HepG2 (cell line): ENCODE measurements around the gene SCUBE2. TPM values are rescaled to one million over a fixed set of nuclear protein-coding genes. Genes with fewer than 3 reads are reported as not detected.

ENCODE experiments used
- ATF7-NPFF ChIP-seq: sonication (generic); formaldehyde crosslinking; IDR thresholded peaks from 2 replicates; pipeline ENCODE4 v1.8.1; 2023; ENCODE audit warnings: mild to moderate bottlenecking, low read depth, missing genetic modification reagents, moderate library complexity
- FOXJ3 ChIP-seq: sonication (generic); formaldehyde crosslinking; IDR thresholded peaks from 2 replicates; pipeline ENCODE4 v1.4.0; 2020; ENCODE audit warnings: missing genetic modification reagents, mild to moderate bottlenecking, borderline replicate concordance
- NFE2 ChIP-seq: sonication (generic); formaldehyde crosslinking; IDR thresholded peaks from 2 replicates; pipeline ENCODE4 v1.4.0; 2020; ENCODE audit warnings: missing genetic modification reagents
- NFRKB ChIP-seq: fragments of 450-650 bp; IDR thresholded peaks from 2 replicates; pipeline ENCODE4 v1.6.1; 2017
- POLR2AphosphoS5 ChIP-seq: IDR thresholded peaks from 2 replicates; pipeline ENCODE4 v1.6.1; 2012; ENCODE audit warnings: low read depth, low read length
- RAD21 ChIP-seq: fragments of 450-650 bp; formaldehyde crosslinking; IDR thresholded peaks from 2 replicates; pipeline ENCODE4 v1.5.0; 2020; ENCODE audit warnings: mild to moderate bottlenecking
- RNF2 ChIP-seq: fragments of 450-650 bp; conservative IDR thresholded peaks from 2 replicates; pipeline ENCODE4 v1.6.1; 2016; ENCODE audit warnings: low read depth
- STAG1 ChIP-seq: sonication (generic); formaldehyde crosslinking; IDR thresholded peaks from 2 replicates; pipeline ENCODE4 v1.4.0; 2020; ENCODE audit warnings: missing genetic modification reagents
- TARDBP ChIP-seq: sonication (generic); formaldehyde crosslinking; IDR thresholded peaks from 2 replicates; pipeline ENCODE4 v1.8.0; 2022; ENCODE audit warnings: mild to moderate bottlenecking, missing genetic modification reagents
- ZNF263 ChIP-seq: sonication (generic); formaldehyde crosslinking; IDR thresholded peaks from 2 replicates; pipeline ENCODE4 v1.4.0; 2020; ENCODE audit warnings: missing genetic modification reagents
- ZNF296 ChIP-seq: sonication (generic); formaldehyde crosslinking; conservative IDR thresholded peaks from 2 replicates; pipeline ENCODE4 v1.5.0; 2020; ENCODE audit warnings: mild to moderate bottlenecking, missing genetic modification reagents
- ZNF543 ChIP-seq: sonication (generic); formaldehyde crosslinking; IDR thresholded peaks from 2 replicates; pipeline ENCODE4 v1.4.0; 2020; ENCODE audit warnings: mild to moderate bottlenecking, missing genetic modification reagents
- ZSCAN21 ChIP-seq: sonication (generic); formaldehyde crosslinking; IDR thresholded peaks from 2 replicates; pipeline ENCODE4 v1.8.0; 2022; ENCODE audit warnings: mild to moderate bottlenecking, missing genetic modification reagents, moderate library complexity, borderline replicate concordance
- polyA plus RNA-seq, 8 experiments: library from polyadenylated mRNA; depleted of rRNA in 3 of 8; stranded (reverse) in 7 of 8; unstranded in 1 of 8; fragments of >200 nt; fragmentation: Illumina TruSeq in 4 of 8; extraction: Trizol in 4 of 8; gene quantifications; 2 replicates each; pipeline versions ENCODE4 v1.2.1 to v1.2.3, GENCODE V29; 2011 to 2016; ENCODE audit warnings: low read depth in 4 of 8, missing spikeins in 1 of 8, mixed read lengths in 1 of 8; ENCODE audit not compliant: insufficient read depth in 1 of 8
- total RNA-seq, 5 experiments: library from RNA; depleted of rRNA; stranded (reverse); fragments of >200 nt; fragmentation: Illumina TruSeq; extraction: Trizol; gene quantifications; 2 replicates each; pipeline ENCODE4 v1.2.3, GENCODE V29; 2016; ENCODE audit warnings: low read depth in 1 of 5
- TF ChIP-seq, protein P1 (sequence below): sonication (generic); formaldehyde crosslinking; IDR thresholded peaks from 2 replicates; pipeline ENCODE4 v1.4.0; 2020; ENCODE audit warnings: missing genetic modification reagents, borderline replicate concordance
- TF ChIP-seq, protein P2 (sequence below): sonication (generic); formaldehyde crosslinking; IDR thresholded peaks from 2 replicates; pipeline ENCODE4 v1.4.0; 2020; ENCODE audit warnings: low read depth, mild to moderate bottlenecking, missing genetic modification reagents
- TF ChIP-seq, protein P3 (sequence below): sonication (generic); formaldehyde crosslinking; IDR thresholded peaks from 2 replicates; pipeline ENCODE4 v1.8.0; 2022; ENCODE audit warnings: missing genetic modification reagents, mild to moderate bottlenecking, moderate library complexity, borderline replicate concordance
- TF ChIP-seq, protein P4 (sequence below): IDR thresholded peaks from 2 replicates; pipeline ENCODE4 v1.6.1; 2012; ENCODE audit warnings: low read depth, low read length, improper control_type of control experiment
- TF ChIP-seq, protein P5 (sequence below): sonication (generic); formaldehyde crosslinking; IDR thresholded peaks from 2 replicates; pipeline ENCODE4 v1.9.0; 2021; ENCODE audit warnings: missing genetic modification reagents, mild to moderate bottlenecking, borderline replicate concordance

SCUBE2 gene
- total and polyA plus RNA-seq, 2 of the 13 experiments (the other 11 are each of a cell fraction or from before 2014, with no cell fraction given) = 0.09 TPM; not detected in 1

DNA sequence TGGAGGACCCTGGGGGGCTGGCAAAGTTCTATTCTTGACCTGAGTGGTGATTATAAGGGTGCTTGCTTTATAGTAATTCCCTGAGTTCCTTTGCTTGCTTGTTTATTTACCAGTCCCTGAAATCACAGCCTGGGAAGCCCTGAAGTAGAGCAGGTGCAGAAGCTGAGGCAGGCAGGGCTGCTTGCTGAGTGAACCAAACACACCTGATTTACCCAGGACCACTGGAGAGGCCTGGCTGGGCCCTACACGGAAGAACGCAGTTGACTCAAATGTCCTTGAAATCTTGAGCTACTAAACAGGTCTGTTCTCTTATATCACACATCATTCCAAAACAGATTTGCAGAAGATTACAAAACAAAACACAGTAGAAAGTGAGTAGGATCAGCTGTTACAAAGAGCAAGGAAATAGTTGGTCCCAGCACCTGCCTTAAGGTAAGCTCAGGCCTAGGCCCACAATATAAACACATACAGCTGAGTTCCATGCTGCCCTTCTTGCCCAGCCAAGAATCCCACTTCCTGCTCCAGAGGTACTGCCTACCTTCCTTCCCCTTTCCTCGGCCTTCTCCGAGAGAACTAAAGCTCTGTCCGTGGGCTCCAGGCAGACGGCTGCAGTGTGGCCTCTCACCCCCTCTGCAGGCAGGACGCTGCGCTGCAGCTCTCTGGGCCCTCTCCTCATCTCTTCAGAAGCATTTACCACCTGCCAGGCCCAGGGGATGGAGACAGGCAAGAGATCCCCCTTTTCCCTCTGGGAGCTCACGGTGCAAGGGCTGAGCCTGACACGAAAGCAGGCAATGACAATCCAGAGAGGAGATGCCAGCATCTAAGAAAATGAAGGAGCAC, 46.1 kb upstream of the SCUBE2 start (continued):
- TF ChIP-seq, protein P1, sequence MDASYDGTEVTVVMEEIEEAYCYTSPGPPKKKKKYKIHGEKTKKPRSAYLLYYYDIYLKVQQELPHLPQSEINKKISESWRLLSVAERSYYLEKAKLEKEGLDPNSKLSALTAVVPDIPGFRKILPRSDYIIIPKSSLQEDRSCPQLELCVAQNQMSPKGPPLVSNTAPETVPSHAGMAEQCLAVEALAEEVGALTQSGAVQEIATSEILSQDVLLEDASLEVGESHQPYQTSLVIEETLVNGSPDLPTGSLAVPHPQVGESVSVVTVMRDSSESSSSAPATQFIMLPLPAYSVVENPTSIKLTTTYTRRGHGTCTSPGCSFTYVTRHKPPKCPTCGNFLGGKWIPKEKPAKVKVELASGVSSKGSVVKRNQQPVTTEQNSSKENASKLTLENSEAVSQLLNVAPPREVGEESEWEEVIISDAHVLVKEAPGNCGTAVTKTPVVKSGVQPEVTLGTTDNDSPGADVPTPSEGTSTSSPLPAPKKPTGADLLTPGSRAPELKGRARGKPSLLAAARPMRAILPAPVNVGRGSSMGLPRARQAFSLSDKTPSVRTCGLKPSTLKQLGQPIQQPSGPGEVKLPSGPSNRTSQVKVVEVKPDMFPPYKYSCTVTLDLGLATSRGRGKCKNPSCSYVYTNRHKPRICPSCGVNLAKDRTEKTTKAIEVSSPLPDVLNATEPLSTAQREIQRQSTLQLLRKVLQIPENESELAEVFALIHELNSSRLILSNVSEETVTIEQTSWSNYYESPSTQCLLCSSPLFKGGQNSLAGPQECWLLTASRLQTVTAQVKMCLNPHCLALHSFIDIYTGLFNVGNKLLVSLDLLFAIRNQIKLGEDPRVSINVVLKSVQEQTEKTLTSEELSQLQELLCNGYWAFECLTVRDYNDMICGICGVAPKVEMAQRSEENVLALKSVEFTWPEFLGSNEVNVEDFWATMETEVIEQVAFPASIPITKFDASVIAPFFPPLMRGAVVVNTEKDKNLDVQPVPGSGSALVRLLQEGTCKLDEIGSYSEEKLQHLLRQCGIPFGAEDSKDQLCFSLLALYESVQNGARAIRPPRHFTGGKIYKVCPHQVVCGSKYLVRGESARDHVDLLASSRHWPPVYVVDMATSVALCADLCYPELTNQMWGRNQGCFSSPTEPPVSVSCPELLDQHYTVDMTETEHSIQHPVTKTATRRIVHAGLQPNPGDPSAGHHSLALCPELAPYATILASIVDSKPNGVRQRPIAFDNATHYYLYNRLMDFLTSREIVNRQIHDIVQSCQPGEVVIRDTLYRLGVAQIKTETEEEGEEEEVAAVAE = no peak
- TF ChIP-seq RNF2 = no peak
- TF ChIP-seq ZSCAN21 (CRISPR knock-in tag) = no peak
- TF ChIP-seq, protein P2, sequence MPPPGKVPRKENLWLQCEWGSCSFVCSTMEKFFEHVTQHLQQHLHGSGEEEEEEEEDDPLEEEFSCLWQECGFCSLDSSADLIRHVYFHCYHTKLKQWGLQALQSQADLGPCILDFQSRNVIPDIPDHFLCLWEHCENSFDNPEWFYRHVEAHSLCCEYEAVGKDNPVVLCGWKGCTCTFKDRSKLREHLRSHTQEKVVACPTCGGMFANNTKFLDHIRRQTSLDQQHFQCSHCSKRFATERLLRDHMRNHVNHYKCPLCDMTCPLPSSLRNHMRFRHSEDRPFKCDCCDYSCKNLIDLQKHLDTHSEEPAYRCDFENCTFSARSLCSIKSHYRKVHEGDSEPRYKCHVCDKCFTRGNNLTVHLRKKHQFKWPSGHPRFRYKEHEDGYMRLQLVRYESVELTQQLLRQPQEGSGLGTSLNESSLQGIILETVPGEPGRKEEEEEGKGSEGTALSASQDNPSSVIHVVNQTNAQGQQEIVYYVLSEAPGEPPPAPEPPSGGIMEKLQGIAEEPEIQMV = no peak
- no peak for TF ChIP-seq NFRKB
- TF ChIP-seq TARDBP = no peak
- TF ChIP-seq, protein P3, sequence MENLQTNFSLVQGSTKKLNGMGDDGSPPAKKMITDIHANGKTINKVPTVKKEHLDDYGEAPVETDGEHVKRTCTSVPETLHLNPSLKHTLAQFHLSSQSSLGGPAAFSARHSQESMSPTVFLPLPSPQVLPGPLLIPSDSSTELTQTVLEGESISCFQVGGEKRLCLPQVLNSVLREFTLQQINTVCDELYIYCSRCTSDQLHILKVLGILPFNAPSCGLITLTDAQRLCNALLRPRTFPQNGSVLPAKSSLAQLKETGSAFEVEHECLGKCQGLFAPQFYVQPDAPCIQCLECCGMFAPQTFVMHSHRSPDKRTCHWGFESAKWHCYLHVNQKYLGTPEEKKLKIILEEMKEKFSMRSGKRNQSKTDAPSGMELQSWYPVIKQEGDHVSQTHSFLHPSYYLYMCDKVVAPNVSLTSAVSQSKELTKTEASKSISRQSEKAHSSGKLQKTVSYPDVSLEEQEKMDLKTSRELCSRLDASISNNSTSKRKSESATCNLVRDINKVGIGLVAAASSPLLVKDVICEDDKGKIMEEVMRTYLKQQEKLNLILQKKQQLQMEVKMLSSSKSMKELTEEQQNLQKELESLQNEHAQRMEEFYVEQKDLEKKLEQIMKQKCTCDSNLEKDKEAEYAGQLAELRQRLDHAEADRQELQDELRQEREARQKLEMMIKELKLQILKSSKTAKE (CRISPR knock-in tag) = no peak
- peak; percentile 86 for TF ChIP-seq RAD21
- TF ChIP-seq NFE2 (CRISPR knock-in tag) = no peak
- TF ChIP-seq ZNF263 = no peak
- no peak for TF ChIP-seq ATF7-NPFF (CRISPR knock-in tag)
- no peak for TF ChIP-seq FOXJ3 (CRISPR knock-in tag)
- TF ChIP-seq, protein P4, sequence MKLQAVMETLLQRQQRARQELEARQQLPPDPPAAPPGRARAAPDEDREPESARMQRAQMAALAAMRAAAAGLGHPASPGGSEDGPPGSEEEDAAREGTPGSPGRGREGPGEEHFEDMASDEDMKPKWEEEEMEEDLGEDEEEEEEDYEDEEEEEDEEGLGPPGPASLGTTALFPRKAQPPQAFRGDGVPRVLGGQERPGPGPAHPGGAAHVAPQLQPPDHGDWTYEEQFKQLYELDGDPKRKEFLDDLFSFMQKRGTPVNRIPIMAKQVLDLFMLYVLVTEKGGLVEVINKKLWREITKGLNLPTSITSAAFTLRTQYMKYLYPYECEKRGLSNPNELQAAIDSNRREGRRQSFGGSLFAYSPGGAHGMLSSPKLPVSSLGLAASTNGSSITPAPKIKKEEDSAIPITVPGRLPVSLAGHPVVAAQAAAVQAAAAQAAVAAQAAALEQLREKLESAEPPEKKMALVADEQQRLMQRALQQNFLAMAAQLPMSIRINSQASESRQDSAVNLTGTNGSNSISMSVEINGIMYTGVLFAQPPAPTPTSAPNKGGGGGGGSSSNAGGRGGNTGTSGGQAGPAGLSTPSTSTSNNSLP = no peak
- TF ChIP-seq ZNF543 (CRISPR knock-in tag) = no peak
- peak; percentile 86 for TF ChIP-seq STAG1 (CRISPR knock-in tag)
- no peak for TF ChIP-seq POLR2AphosphoS5
- no peak for TF ChIP-seq ZNF296 (CRISPR knock-in tag)
- TF ChIP-seq, protein P5, sequence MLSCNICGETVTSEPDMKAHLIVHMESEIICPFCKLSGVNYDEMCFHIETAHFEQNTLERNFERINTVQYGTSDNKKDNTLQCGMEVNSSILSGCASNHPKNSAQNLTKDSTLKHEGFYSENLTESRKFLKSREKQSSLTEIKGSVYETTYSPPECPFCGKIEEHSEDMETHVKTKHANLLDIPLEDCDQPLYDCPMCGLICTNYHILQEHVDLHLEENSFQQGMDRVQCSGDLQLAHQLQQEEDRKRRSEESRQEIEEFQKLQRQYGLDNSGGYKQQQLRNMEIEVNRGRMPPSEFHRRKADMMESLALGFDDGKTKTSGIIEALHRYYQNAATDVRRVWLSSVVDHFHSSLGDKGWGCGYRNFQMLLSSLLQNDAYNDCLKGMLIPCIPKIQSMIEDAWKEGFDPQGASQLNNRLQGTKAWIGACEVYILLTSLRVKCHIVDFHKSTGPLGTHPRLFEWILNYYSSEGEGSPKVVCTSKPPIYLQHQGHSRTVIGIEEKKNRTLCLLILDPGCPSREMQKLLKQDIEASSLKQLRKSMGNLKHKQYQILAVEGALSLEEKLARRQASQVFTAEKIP (CRISPR knock-in tag) = no peak
